ENCODE measurements around the gene C1orf185.

GRCh38 chr1:51100264-51100880 lies 1.7 kb upstream of the C1orf185 start:
- no peak for TF ChIP-seq POLR2A (IDR thresholded peaks at IDR 0.05)
- no peak for TF ChIP-seq CTCF (IDR thresholded peaks at IDR 0.05)
